Body of pancreas (tissue), 4 donors: ENCODE measurements around the gene E2F6. TPM values are rescaled to one million over a fixed set of nuclear protein-coding genes. Genes with fewer than 3 reads are reported as not detected.

Experiments
- ATAC-seq: fragments of 150-250 bp; one replicate; pipeline ENCODE4 v1.9.1; 2016
- DNase-seq, 4 donors: peaks; one replicate each; pipeline ENCODE4 v3.0.0-alpha.2; 2019
- H3K27ac ChIP-seq, 4 donors: fragments of 200-600 bp; sonication (generic); 1 replicate in 3 of 4; 2 replicates in 1 of 4; pipeline versions ENCODE4 v1.5.1 to v1.6.1; 2016 to 2019; ENCODE audit warnings: mild to moderate bottlenecking in 1 of 4, mixed read lengths in 1 of 4, moderate library complexity in 1 of 4
- H3K27me3 ChIP-seq, 2 donors: fragments of 200-600 bp; sonication (generic); one replicate each; pipeline ENCODE4 v1.6.0; 2016; ENCODE audit warnings: mild to moderate bottlenecking in 1 of 2
- H3K36me3 ChIP-seq, 2 donors: fragments of 200-600 bp; sonication (generic); replicated peaks in 1 of 2; 2 replicates each; pipeline ENCODE4 v1.5.1; 2016; ENCODE audit warnings: low read depth in 2 of 2; ENCODE audit not compliant: insufficient read depth in 1 of 2
- H3K4me1 ChIP-seq: fragments of 200-600 bp; sonication (generic); one replicate; pipeline ENCODE4 v1.6.0; 2016
- H3K4me3 ChIP-seq, 2 donors: fragments of 200-600 bp; sonication (generic); 1 replicate in 1 of 2; 2 replicates in 1 of 2; pipeline ENCODE4 v1.5.1; 2016 to 2019
- H3K9me3 ChIP-seq, 3 donors: fragments of 200-600 bp; sonication (generic); 1 replicate in 2 of 3; 2 replicates in 1 of 3; pipeline ENCODE4 v1.5.1; 2016
- POLR2A ChIP-seq, 3 donors: fragments of 450-650 bp; IDR thresholded peaks; one replicate each; pipeline ENCODE4 v1.6.1; 2016; ENCODE audit warnings: antibody characterized with exemption in 3 of 3, mild to moderate bottlenecking in 2 of 3
- WGBS, 2 donors: methylation state at CpG; one replicate each; pipeline ENCODE4 v1.1.5; 2017; 5-methylcytosine and 5-hydroxymethylcytosine counted together
- intact Hi-C: fragments of 100-400 bp; cut with DNase I; formaldehyde crosslinking; loops from one replicate; pipeline ENCODE4 v1.15.1; 2023
- total RNA-seq, 2 donors: library from RNA; depleted of rRNA; stranded (reverse); fragments of >200 nt; gene quantifications; one replicate each; pipeline ENCODE4 v1.1.0, GENCODE V29; 2016
- TF ChIP-seq, protein P1 (sequence below), 7 experiments: fragments of 450-650 bp in 4 of 7; fragments of 200-600 bp in 3 of 7; sonication (generic) in 3 of 7; IDR thresholded peaks; one replicate each; pipeline ENCODE4 v1.5.1; 2016 to 2019; ENCODE audit warnings: antibody characterized with exemption in 7 of 7

The E2F6 gene
- total RNA-seq, 2 donors from 2014 or later, result 9.2 to 13.2 TPM

DNA sequence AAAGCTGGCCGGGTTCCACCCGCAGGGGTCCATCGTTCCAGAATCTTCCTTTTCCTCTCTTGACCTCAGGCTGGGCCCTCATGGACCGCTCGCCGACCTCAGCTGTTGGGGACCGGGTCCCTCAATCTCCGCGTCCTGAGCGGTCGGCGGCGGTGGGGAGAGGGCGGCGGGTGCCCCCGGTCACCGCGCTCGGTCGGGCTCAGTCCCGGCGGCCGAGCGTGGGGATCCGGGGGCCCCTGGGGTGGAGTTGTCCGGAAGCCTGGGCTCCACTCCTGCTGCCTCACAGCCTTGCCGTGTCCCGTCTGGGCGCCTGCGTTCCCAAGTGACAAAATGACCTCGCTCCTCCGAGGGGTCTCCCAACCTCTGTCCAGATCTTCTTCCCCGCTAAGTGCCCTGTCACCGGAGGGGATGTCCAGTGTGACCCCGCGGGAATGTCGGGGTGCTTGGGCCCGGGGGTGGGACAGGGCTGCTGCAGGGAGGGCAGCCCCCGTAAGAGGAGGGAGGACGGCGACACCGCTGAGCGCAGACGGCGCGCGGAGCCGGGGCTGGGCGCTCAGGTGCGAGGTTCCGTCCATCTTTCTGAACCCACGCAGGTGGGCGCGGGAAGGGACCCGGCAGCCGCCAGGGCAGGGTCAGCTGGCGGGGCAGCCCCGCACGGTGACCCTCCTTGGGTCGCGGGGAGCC is 16.0 kb upstream of the E2F6 start:
- no peaks in the 10 kb centered on the region for H3K27me3 ChIP-seq
- no peak for DNase-seq

DNA sequence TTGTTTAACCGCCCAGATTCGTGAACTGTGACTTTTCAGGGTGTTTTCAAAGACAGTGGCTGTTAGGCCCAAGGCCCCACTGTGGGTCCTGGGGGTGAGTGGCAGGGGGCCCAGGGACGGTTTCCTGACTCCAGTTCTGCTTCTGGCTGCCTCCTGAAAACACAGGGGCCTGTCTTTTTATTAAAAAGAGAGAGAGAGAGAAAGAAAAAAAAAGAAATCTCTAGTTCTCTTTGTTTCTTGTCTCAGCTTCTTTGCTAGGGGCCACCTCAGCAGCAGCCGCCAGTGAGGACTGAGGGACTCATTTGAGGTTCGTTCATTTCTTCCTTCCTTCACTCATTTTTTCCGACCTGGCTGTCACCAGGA is 15.4 kb upstream of the E2F6 start:
- 75 to 87% methylated on average over 6 of the region's 6 CpGs for WGBS, 2 donors
- no peak overlapping the region for H3K27ac ChIP-seq
- intact Hi-C loops, result no loop called here

More for the DNA sequence above, 16.0 kb upstream of the E2F6 start:
- H3K36me3 ChIP-seq, result no peaks in the 10 kb centered on the region
- H3K4me1 ChIP-seq, result peaks cover 17% of the 10 kb centered on the region
- TF ChIP-seq POLR2A (IDR thresholded peaks at IDR 0.05), result no peak
- TF ChIP-seq, protein P1, sequence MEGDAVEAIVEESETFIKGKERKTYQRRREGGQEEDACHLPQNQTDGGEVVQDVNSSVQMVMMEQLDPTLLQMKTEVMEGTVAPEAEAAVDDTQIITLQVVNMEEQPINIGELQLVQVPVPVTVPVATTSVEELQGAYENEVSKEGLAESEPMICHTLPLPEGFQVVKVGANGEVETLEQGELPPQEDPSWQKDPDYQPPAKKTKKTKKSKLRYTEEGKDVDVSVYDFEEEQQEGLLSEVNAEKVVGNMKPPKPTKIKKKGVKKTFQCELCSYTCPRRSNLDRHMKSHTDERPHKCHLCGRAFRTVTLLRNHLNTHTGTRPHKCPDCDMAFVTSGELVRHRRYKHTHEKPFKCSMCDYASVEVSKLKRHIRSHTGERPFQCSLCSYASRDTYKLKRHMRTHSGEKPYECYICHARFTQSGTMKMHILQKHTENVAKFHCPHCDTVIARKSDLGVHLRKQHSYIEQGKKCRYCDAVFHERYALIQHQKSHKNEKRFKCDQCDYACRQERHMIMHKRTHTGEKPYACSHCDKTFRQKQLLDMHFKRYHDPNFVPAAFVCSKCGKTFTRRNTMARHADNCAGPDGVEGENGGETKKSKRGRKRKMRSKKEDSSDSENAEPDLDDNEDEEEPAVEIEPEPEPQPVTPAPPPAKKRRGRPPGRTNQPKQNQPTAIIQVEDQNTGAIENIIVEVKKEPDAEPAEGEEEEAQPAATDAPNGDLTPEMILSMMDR (IDR thresholded peaks at IDR 0.05), result no peak
- H3K4me3 ChIP-seq, result no peak overlapping the region
- H3K27ac ChIP-seq, result peak overlapping the region in 1 of 4 donors; percentile 36
- ATAC-seq, result no peak
- H3K9me3 ChIP-seq, result no peaks in the 10 kb centered on the region
- 52 to 84% methylated on average over 25 to 52 of the region's 61 CpGs for WGBS, 2 donors
- intact Hi-C loops, result no loop called here

DNA sequence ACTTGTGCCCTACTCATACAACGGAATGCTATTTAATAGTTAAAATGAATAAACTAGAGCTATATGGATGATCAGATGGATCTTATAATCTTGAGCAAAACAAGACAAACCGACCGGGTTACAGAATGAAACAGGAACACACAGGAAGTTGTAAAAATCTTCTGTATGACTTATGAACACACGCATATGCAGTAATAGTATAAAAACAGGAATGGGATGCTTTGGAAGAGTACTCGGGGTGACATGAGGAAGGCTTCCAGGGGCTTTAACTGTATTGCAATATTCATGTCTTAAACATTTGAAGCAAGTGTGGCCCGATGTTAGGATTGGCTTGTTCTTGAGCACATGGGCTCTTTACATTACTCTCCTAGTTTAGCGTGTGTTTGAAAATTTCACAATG is 14.9 kb upstream of the E2F6 start:
- no peak for ATAC-seq
- Histone ChIP-seq H3K4me1 (peaks cover 17% of the 10 kb centered on the region), H3K27me3 (no peaks in the 10 kb centered on the region), H3K36me3 (no peaks in the 10 kb centered on the region), H3K4me3 (no peak overlapping the region), H3K9me3 (no peaks in the 10 kb centered on the region), H3K27ac (no peak overlapping the region)
- no peak for TF ChIP-seq POLR2A (IDR thresholded peaks at IDR 0.05)
- TF ChIP-seq, protein P1 (IDR thresholded peaks at IDR 0.05), result no peak
- intact Hi-C loops, result no loop called here
- DNase-seq, result no peak
- WGBS, 2 donors, result 68 to 70% methylated on average over 7 of the region's 7 CpGs

More for the DNA sequence above, 15.4 kb upstream of the E2F6 start:
- H3K9me3 ChIP-seq, result no peaks in the 10 kb centered on the region
- ATAC-seq (no peak), DNase-seq (no peak)
- no peak for TF ChIP-seq POLR2A (IDR thresholded peaks at IDR 0.05)
- TF ChIP-seq, protein P1 (IDR thresholded peaks at IDR 0.05), result no peak
- no peaks in the 10 kb centered on the region for H3K36me3 ChIP-seq
- no peaks in the 10 kb centered on the region for H3K27me3 ChIP-seq
- H3K4me1 ChIP-seq, result peaks cover 17% of the 10 kb centered on the region
- H3K4me3 ChIP-seq, result no peak overlapping the region

DNA sequence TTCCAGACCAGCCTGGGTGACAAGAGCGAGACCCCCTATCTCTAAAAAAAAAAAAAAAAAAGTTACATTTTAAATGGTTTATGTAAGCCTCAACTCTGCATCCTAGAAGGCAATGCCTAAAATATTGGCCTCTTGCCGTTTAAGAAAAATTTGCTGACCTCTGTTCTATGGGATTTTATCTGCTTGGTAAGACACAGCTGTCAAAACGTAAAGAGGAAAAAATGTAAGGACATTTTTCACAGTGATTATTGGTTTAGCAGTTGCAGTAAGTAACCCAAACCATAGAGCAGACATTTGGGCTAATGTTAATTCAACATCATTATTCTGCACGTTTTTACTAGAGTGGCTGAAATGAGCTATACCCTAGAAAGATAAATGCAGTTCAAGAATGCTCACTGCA is 14.4 kb upstream of the E2F6 start:
- H3K4me3 ChIP-seq, result no peak overlapping the region
- H3K4me1 ChIP-seq, result peaks cover 17% of the 10 kb centered on the region
- no peaks in the 10 kb centered on the region for H3K9me3 ChIP-seq
- no peaks in the 10 kb centered on the region for H3K36me3 ChIP-seq
- ATAC-seq (no peak), DNase-seq (no peak)
- WGBS, 2 donors, result 39 to 44% methylated on average over 4 of the region's 4 CpGs
- H3K27ac ChIP-seq, result no peak overlapping the region
- H3K27me3 ChIP-seq, result no peaks in the 10 kb centered on the region
- intact Hi-C loops, result no loop called here
- TF ChIP-seq, protein P1 (IDR thresholded peaks at IDR 0.05), result no peak
- no peak for TF ChIP-seq POLR2A (IDR thresholded peaks at IDR 0.05)
